Stimulated activated effector memory CD8-positive, alpha-beta T cell treated with anti-CD3 and anti-CD28 coated beads, Interleukin-12 subunit alpha, Interleukin-12 subunit beta, amount 100 ng/mL, for 72 hours (primary cell): ENCODE results near the gene MAPKAP1.

Experiments used
- ATAC-seq: fragments of 150-1000 bp; cut with Tn5 transposase; 2 replicates; pipeline ENCODE4 v1.10.0; 2021
- DNase-seq, 2 donors: peaks; one replicate each; pipeline ENCODE4 v3.0.0; 2021 to 2022; ENCODE audit warnings: low spot score in 2 of 2
- H3K27ac Mint-ChIP-seq: one replicate; pipeline ENCODE4 v1.8.0; 2022; ENCODE audit warnings: mild to moderate bottlenecking, mixed read lengths
- H3K36me3 Mint-ChIP-seq: one replicate; pipeline ENCODE4 v1.8.0; 2022; ENCODE audit warnings: mild to moderate bottlenecking, mixed read lengths
- H3K4me1 Mint-ChIP-seq: one replicate; pipeline ENCODE4 v1.8.0; 2022; ENCODE audit warnings: mixed read lengths
- H3K4me3 Mint-ChIP-seq: one replicate; pipeline ENCODE4 v1.8.0; 2022; ENCODE audit warnings: mild to moderate bottlenecking, mixed read lengths
- H3K9me3 Mint-ChIP-seq: one replicate; pipeline ENCODE4 v1.8.0; 2022; ENCODE audit warnings: mixed read lengths

Gene MAPKAP1

GRCh38 chr9:125527471-125528002 is 179.5 kb downstream of the MAPKAP1 start:
- no peak overlapping the region for H3K4me3 Mint-ChIP-seq
- DNase-seq (no peak), ATAC-seq (no peak)
- H3K36me3 Mint-ChIP-seq, result peaks cover 14% of the 10 kb centered on the region
- no peaks in the 10 kb centered on the region for H3K9me3 Mint-ChIP-seq
- H3K27ac Mint-ChIP-seq, result peak overlapping the region; percentile 30
- peaks cover 48% of the 10 kb centered on the region for H3K4me1 Mint-ChIP-seq

DNA sequence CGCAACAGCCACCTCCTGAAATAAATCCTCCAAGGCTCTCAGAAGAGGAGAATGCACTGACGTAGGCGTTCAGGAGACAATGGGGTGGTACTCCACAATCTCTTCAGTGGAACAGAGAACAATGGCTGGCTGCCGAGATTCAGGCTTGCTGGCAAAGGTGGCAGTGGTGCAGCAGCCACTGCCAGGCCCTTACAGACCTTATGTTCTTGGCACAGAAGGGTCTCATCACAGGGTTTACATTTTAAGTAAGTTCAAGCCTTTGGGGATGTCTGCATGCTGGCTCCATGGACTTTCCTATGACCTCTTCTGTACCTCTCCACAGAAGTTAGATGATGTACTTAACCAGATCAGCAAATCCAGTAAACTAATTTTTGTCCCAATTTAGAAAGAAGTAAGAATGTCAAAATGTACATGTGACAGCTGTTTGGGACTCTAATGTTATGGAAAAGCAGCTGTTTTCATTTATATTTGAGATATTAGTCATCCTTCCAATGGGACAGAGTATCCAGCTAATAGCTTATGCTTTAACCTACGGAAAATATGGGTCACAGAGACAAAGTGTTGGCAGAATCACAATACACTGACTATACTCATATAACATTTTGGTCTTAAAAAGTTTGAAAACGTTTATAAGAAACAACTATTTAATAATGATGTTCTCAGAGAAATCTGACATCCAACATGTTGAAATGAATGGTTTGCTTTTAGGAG is 180.9 kb downstream of the MAPKAP1 start:
- Mint-ChIP-seq H3K4me1 (peaks cover 55% of the 10 kb centered on the region), H3K4me3 (no peak overlapping the region), H3K27ac (no peak overlapping the region), H3K9me3 (no peaks in the 10 kb centered on the region), H3K36me3 (peaks cover 14% of the 10 kb centered on the region)
- ATAC-seq (no peak), DNase-seq (no peak)

DNA sequence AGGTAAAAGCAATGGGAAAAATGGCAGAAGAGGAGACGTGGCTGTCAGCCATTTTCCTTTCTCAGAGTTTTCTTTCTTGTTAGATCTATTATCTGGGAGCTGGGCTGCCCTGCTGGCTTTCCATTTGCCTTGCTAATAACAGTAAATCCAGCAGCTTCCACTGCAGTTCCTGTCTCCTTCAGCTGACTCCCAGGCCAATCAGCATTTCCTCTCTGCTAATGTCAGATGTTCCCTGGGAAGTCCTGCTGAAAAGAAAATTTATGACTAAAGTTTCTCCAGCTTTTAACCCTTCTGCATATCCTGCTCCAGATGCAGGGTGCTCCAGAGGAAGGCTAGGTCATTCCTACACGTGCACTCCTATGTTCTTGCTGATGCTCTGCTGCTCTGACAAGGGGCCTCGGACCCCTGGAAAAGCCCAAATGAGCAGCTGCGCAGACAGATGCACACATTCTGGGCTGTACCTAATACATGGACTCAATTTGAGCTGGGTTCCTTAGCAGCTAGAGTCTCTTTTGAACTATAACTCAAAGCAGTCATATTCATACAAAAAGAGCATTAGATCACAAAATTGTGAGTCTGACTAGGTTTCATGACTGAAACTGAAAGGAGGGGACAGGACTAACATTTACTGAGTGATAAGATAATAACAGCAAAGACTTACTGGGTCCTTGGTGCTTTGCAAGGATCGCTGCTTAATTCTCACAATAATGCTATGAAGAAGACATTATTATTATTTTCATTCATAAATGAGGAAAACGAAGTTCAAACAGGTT is 182.2 kb downstream of the MAPKAP1 start:
- ATAC-seq (peak; percentile 46), DNase-seq (no peak)
- Mint-ChIP-seq H3K27ac (peak overlapping the region; percentile 18), H3K9me3 (no peaks in the 10 kb centered on the region), H3K4me3 (no peak overlapping the region), H3K4me1 (peaks cover 54% of the 10 kb centered on the region), H3K36me3 (peaks cover 14% of the 10 kb centered on the region)

DNA sequence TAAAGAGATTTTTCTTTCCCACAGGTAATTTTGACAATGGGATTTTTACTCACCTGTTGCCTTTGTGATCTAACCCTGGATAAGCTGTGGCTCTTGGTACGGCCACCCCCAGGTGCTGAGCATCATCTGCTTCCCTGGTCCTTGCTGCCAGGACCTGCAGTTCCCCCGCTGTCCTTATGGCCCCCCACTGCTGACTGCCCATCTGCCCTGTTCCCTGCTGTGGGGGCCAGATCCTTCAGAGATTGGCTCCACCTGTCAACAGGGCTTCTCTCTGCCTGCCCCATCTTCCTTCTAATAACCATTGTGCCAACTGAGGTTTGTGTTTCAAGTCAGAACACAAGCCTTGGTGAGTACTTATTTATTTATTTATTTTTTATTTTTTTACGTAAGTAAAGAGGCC is 183.3 kb downstream of the MAPKAP1 start:
- DNase-seq (no peak), ATAC-seq (no peak)
- H3K9me3 Mint-ChIP-seq, result no peaks in the 10 kb centered on the region
- H3K36me3 Mint-ChIP-seq, result peaks cover 14% of the 10 kb centered on the region
- H3K27ac Mint-ChIP-seq, result no peak overlapping the region
- H3K4me1 Mint-ChIP-seq, result peaks cover 47% of the 10 kb centered on the region
- H3K4me3 Mint-ChIP-seq, result no peak overlapping the region

- H3K27ac Mint-ChIP-seq, result peak overlapping the region; percentile 77
- H3K9me3 Mint-ChIP-seq, result no peaks in the 10 kb centered on the region
- DNase-seq (no peak), ATAC-seq (no peak)
- H3K36me3 Mint-ChIP-seq, result peaks cover 14% of the 10 kb centered on the region
- H3K4me1 Mint-ChIP-seq, result peaks cover 43% of the 10 kb centered on the region
- H3K4me3 Mint-ChIP-seq, result peak overlapping the region; percentile 59
Observed at GRCh38 chr9:125522328-125522725, 184.7 kb downstream of the MAPKAP1 start.

GRCh38 chr9:125521462-125522327 is 185.3 kb downstream of the MAPKAP1 start:
- H3K4me3 Mint-ChIP-seq, result peak overlapping the region; percentile 59
- peaks cover 43% of the 10 kb centered on the region for H3K4me1 Mint-ChIP-seq
- peak overlapping the region; percentile 77 for H3K27ac Mint-ChIP-seq
- no peaks in the 10 kb centered on the region for H3K9me3 Mint-ChIP-seq
- H3K36me3 Mint-ChIP-seq, result peaks cover 14% of the 10 kb centered on the region
- ATAC-seq (peak; percentile 99), DNase-seq (peak; percentile 8 to 58)

- ATAC-seq (no peak), DNase-seq (no peak)
- peaks cover 9% of the 10 kb centered on the region for H3K36me3 Mint-ChIP-seq
- no peak overlapping the region for H3K4me3 Mint-ChIP-seq
- H3K27ac Mint-ChIP-seq, result no peak overlapping the region
- peaks cover 41% of the 10 kb centered on the region for H3K4me1 Mint-ChIP-seq
- no peaks in the 10 kb centered on the region for H3K9me3 Mint-ChIP-seq
Observed at GRCh38 chr9:125519734-125520133, 187.3 kb downstream of the MAPKAP1 start.

DNA sequence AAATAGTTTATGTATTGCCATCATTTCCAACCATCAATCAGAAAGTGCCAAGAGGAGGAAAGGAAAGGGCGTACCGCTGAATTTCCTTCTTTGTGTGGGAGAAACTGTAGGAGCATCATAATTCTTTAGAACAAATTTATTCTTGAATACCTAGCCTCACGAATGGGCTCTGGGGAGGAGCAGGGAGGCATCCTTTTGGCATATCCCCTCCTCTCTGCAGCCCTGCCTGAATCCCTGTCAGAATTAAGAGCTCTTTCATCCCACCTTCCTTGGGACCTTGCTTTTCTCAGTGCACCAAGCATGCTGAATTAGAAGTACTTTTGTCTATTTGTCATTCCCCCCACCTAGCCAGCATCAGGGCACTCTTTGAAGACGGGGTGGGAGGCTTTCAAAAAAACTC is 189.4 kb downstream of the MAPKAP1 start:
- H3K4me3 Mint-ChIP-seq, result no peak overlapping the region
- DNase-seq (no peak), ATAC-seq (no peak)
- H3K27ac Mint-ChIP-seq, result no peak overlapping the region
- H3K9me3 Mint-ChIP-seq, result no peaks in the 10 kb centered on the region
- no peaks in the 10 kb centered on the region for H3K36me3 Mint-ChIP-seq
- peaks cover 41% of the 10 kb centered on the region for H3K4me1 Mint-ChIP-seq

- no peak overlapping the region for H3K4me3 Mint-ChIP-seq
- no peaks in the 10 kb centered on the region for H3K9me3 Mint-ChIP-seq
- DNase-seq, result no peak
- ATAC-seq, result no peak
- peak overlapping the region; percentile 29 for H3K27ac Mint-ChIP-seq
- H3K4me1 Mint-ChIP-seq, result peaks cover 31% of the 10 kb centered on the region
- no peaks in the 10 kb centered on the region for H3K36me3 Mint-ChIP-seq
Observed at GRCh38 chr9:125515983-125516940, 190.7 kb downstream of the MAPKAP1 start.

DNA sequence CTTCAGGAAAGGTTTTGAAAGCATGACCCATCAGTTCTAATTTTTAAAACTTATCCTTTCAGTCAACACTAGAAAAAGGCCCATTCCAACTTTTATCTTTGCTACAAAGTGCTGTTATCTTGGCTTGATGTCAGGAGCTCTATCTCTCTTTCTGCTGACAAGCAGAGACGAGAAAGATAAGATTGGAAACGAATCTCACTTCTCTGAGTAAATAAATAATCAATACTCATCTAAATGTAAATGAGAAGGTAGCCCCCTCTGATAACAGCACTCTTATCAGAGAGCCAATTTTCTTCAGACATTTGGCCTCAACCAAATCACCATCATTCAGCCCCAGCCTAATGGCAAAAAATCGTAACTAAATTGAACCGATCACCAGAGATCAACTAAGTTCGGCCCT is 191.7 kb downstream of the MAPKAP1 start:
- ATAC-seq (no peak), DNase-seq (no peak)
- Mint-ChIP-seq H3K36me3 (no peaks in the 10 kb centered on the region), H3K4me3 (no peak overlapping the region), H3K9me3 (no peaks in the 10 kb centered on the region), H3K27ac (no peak overlapping the region), H3K4me1 (peaks cover 22% of the 10 kb centered on the region)

DNA sequence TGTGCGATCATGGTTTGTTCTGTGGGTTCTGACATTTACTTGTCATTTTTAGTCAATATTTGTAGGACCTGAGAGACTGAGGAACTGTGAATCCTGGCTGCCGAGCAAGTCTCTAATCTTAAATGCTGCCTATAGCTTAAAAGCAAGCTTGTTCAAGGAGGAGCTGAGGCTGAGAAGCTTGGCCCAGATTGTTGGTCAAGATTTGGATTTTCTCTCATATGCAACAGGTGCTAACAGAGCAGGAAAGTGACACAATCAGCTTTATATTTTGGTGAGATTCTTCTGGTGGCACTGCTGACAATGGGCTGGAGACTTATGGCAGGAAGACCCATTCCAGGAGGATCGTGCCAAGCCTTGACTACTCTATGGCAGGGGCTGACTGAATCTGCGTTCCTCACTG is 192.5 kb downstream of the MAPKAP1 start:
- Mint-ChIP-seq H3K4me3 (peak overlapping the region; percentile 53), H3K9me3 (no peaks in the 10 kb centered on the region), H3K27ac (peak overlapping the region; percentile 3), H3K4me1 (peaks cover 22% of the 10 kb centered on the region), H3K36me3 (no peaks in the 10 kb centered on the region)
- DNase-seq (no peak), ATAC-seq (no peak)

GRCh38 chr9:125513668-125514413 is 193.2 kb downstream of the MAPKAP1 start:
- peak; percentile 98 for ATAC-seq
- Mint-ChIP-seq H3K9me3 (no peaks in the 10 kb centered on the region), H3K4me1 (peaks cover 22% of the 10 kb centered on the region), H3K4me3 (peak overlapping the region; percentile 53), H3K27ac (peak overlapping the region; percentile 3), H3K36me3 (no peaks in the 10 kb centered on the region)
- no peak for DNase-seq

DNA sequence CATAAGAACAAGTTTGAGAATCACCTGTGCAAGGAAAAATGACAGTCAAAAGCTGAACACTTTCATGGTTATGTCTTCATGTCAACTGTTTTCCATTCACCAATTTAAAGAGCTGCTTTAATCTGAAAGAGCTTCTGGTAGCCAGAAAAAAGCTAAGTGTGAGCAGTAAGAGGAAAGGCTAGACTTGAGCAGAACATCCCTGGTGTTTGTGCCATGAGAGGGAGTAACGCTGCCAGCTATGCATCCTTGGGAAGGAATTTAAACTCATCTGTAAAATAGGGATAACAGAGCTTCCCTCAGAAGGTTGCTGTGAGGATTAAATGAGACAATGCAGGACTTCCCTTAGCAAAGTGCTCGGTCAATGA is 193.7 kb downstream of the MAPKAP1 start:
- DNase-seq (no peak), ATAC-seq (peak; percentile 3)
- Mint-ChIP-seq H3K4me3 (peak overlapping the region; percentile 53), H3K36me3 (no peaks in the 10 kb centered on the region), H3K4me1 (peaks cover 22% of the 10 kb centered on the region), H3K27ac (no peak overlapping the region), H3K9me3 (no peaks in the 10 kb centered on the region)
